Heart left ventricle (tissue), 16 donors: ENCODE measurements around the gene CFAP97D2. TPM values are rescaled to one million over a fixed set of nuclear protein-coding genes. Genes with fewer than 3 reads are reported as not detected.

Source experiments
- ATAC-seq, 4 donors: fragments of 200-7000 bp; cut with Tn5 transposase; one replicate each; pipeline ENCODE4 v1.9.1; 2020 to 2022; ENCODE audit warnings: moderate library complexity in 4 of 4, mild to moderate bottlenecking in 3 of 4, moderate number of reproducible peaks in 1 of 4
- DNase-seq, 5 donors: peaks; one replicate each; pipeline ENCODE4 v3.0.0-alpha.2; 2020
- H3K27ac ChIP-seq, 12 donors: fragments of 200-600 bp; sonication (generic) in 4 of 12; one replicate each; pipeline versions ENCODE4 v1.5.0 to v1.8.0; 2016 to 2022; ENCODE audit warnings: mild to moderate bottlenecking in 2 of 12
- H3K27me3 ChIP-seq, 9 donors: fragments of 200-600 bp; sonication (generic) in 2 of 9; one replicate each; pipeline versions ENCODE4 v1.5.1 to v1.8.0; 2016 to 2022; ENCODE audit warnings: mild to moderate bottlenecking in 3 of 9
- H3K36me3 ChIP-seq, 9 donors: fragments of 200-600 bp; sonication (generic) in 2 of 9; one replicate each; pipeline versions ENCODE4 v1.5.0 to v1.8.0; 2018 to 2022; ENCODE audit warnings: mild to moderate bottlenecking in 2 of 9
- H3K4me1 ChIP-seq, 12 donors: fragments of 200-600 bp; sonication (generic) in 4 of 12; one replicate each; pipeline versions ENCODE4 v1.5.0 to v1.8.0; 2016 to 2022; ENCODE audit warnings: mild to moderate bottlenecking in 3 of 12
- H3K4me3 ChIP-seq, 12 donors: fragments of 200-600 bp; sonication (generic) in 4 of 12; one replicate each; pipeline versions ENCODE4 v1.5.0 to v1.8.0; 2017 to 2022; ENCODE audit warnings: mild to moderate bottlenecking in 9 of 12, moderate library complexity in 4 of 12
- H3K9me3 ChIP-seq, 12 donors: fragments of 200-600 bp; sonication (generic) in 4 of 12; one replicate each; pipeline versions ENCODE4 v1.5.0 to v1.8.0; 2016 to 2022; ENCODE audit warnings: mild to moderate bottlenecking in 1 of 12
- CTCF ChIP-seq, 12 donors: fragments of 200-600 bp; sonication (generic) in 4 of 12; IDR thresholded peaks; one replicate each; pipeline versions ENCODE4 v1.5.0 to v1.8.0; 2018 to 2022; ENCODE audit warnings: antibody characterized with exemption in 12 of 12, mild to moderate bottlenecking in 5 of 12
- POLR2A ChIP-seq, 2 donors: fragments of 450-650 bp; IDR thresholded peaks; one replicate each; pipeline ENCODE4 v1.6.1; 2017; ENCODE audit warnings: antibody characterized with exemption in 2 of 2, mild to moderate bottlenecking in 2 of 2, moderate library complexity in 2 of 2
- WGBS, 4 donors: extraction: QIAGEN DNeasy Blood & Tissue Kit in 2 of 4; methylation state at CpG; one replicate each; pipeline versions ENCODE4 v1.1.5 to v1.1.7; 2013 to 2018; 5-methylcytosine and 5-hydroxymethylcytosine counted together
- intact Hi-C, 10 donors: fragments of 100-400 bp; cut with DNase I; formaldehyde crosslinking; loops; one replicate each; pipeline versions ENCODE4 v1.11.1 to v1.14.2; 2022
- polyA plus RNA-seq, 2 donors: library from polyadenylated mRNA; stranded (reverse); fragments of 200-250 nt; gene quantifications; one replicate each; pipeline ENCODE4 v1.2.3, GENCODE V29; 2013
- total RNA-seq, 9 donors: library from RNA; depleted of rRNA in 2 of 9; stranded (reverse); fragments of >200 nt in 2 of 9; fragmentation: NEBNext Ultra II Directional in 3 of 9; extraction: Animal tissue kit (Norgen Biotek cat#: 25700) in 3 of 9; gene quantifications; one replicate each; pipeline versions ENCODE4 v1.1.0 to v1.2.4, GENCODE V29; 2016 to 2023
- donor health status: ischemic (EF 13 %, LVEDD 7.1; RV severe dilation, severe dysfunction).
- donor health status: healthy with polysubstance abuse.
- donor health status: DM: no; HTN: yes; CAD: no.
- donor health status: DM: no; HTN: no; CAD: no.
- donor health status: ischemic (EF 25% LVEDD 6.9; RV normal size, moderate dysfunction).
- donor health status: ischemic (EF 25% LVEDD 5.7; RV mildly dilated, moderate dysfunction).
- donor health status: healthy.
- donor health status: DM: yes; HTN: yes; CAD: no.
- donor health status: ischemic (EF 35%, LVEDD 5.7; RV mildly dilated, moderate dysfunction).
- donor health status: nonischemic (EF 11% LVEDD 7.7; RV severe dilation, severe dysfunction).
- donor health status: DM: yes; HTN: yes; CAD: no.
- donor health status: PGD.
- donor health status: ischemic (EF 29% LVEDD 5.4; RV normal size, mild dysfunction).
- donor health status: nonischemic (EF 23%, LVEDD 6.1; RV moderate dilation, normal function).

Gene CFAP97D2
- total and polyA plus RNA-seq, 11 donors: not detected

- ATAC-seq: no peak
- no peak for TF ChIP-seq POLR2A (IDR thresholded peaks at IDR 0.05)
- TF ChIP-seq CTCF (IDR thresholded peaks at IDR 0.05): no peak
- no peak overlapping the region for H3K4me3 ChIP-seq
- no peaks in the 10 kb centered on the region for H3K36me3 ChIP-seq
- intact Hi-C loops: no loop called here
- no peaks in the 10 kb centered on the region for H3K9me3 ChIP-seq
- H3K27me3 ChIP-seq: no peaks in the 10 kb centered on the region
- WGBS, 4 donors: 59 to 76% (median 71%) methylated on average over 6 to 10 of the region's 10 CpGs
- H3K27ac ChIP-seq: peak overlapping the region in 1 of 12 donors; percentile 33
- H3K4me1 ChIP-seq: peaks cover 0 to 26% (median 0%) of the 10 kb centered on the region in 12 donors
- no peak for DNase-seq
These were observed 28.0 kb upstream of the CFAP97D2 start for GRCh38 chr13:114151031-114151430.

GRCh38 chr13:114151565-114152284 is 27.3 kb upstream of the CFAP97D2 start:
- ATAC-seq (peak in 2 of 4 donors; percentile 49 to 58), DNase-seq (peak in 1 of 5 donors; percentile 49)
- Histone ChIP-seq H3K36me3 (no peaks in the 10 kb centered on the region), H3K27ac (peak overlapping the region in 1 of 12 donors; percentile 33), H3K9me3 (no peaks in the 10 kb centered on the region), H3K27me3 (no peaks in the 10 kb centered on the region), H3K4me1 (peaks cover 0 to 29% (median 0%) of the 10 kb centered on the region in 12 donors), H3K4me3 (no peak overlapping the region)
- intact Hi-C loops: no loop called here
- WGBS, 4 donors: 75 to 78% (median 77%) methylated on average over 28 of the region's 28 CpGs
- no peak for TF ChIP-seq POLR2A (IDR thresholded peaks at IDR 0.05)
- TF ChIP-seq CTCF (IDR thresholded peaks at IDR 0.05): no peak

- WGBS, 4 donors: 78 to 90% (median 84%) methylated on average over 7 of the region's 7 CpGs
- TF ChIP-seq CTCF (IDR thresholded peaks at IDR 0.05) (no peak), POLR2A (IDR thresholded peaks at IDR 0.05) (no peak)
- no peaks in the 10 kb centered on the region for H3K36me3 ChIP-seq
- no peak for ATAC-seq
- no peaks in the 10 kb centered on the region for H3K27me3 ChIP-seq
- H3K4me1 ChIP-seq: peaks cover 0 to 29% (median 0%) of the 10 kb centered on the region in 12 donors
- no peaks in the 10 kb centered on the region for H3K9me3 ChIP-seq
- intact Hi-C loops: no loop called here
- no peak overlapping the region for H3K4me3 ChIP-seq
- H3K27ac ChIP-seq: no peak overlapping the region
- DNase-seq: no peak
These were observed 26.8 kb upstream of the CFAP97D2 start for GRCh38 chr13:114152285-114152645.

- H3K9me3 ChIP-seq: no peaks in the 10 kb centered on the region
These were observed 26.2 kb upstream of the CFAP97D2 start for GRCh38 chr13:114152831-114153371.

More at GRCh38 chr13:114152831-114153371, 26.2 kb upstream of the CFAP97D2 start:
- intact Hi-C loops: no loop called here
- Histone ChIP-seq H3K27ac (no peak overlapping the region), H3K4me1 (peaks cover 0 to 29% (median 0%) of the 10 kb centered on the region in 12 donors), H3K27me3 (no peaks in the 10 kb centered on the region), H3K36me3 (no peaks in the 10 kb centered on the region), H3K4me3 (no peak overlapping the region)
- TF ChIP-seq POLR2A (IDR thresholded peaks at IDR 0.05): no peak
- no peak for TF ChIP-seq CTCF (IDR thresholded peaks at IDR 0.05)
- WGBS, 4 donors: 65 to 77% (median 67%) methylated on average over 20 of the region's 20 CpGs
- DNase-seq (no peak), ATAC-seq (no peak)
